Stimulated activated CD4-positive, alpha-beta T cell treated with anti-CD3 and anti-CD28 coated beads, Interleukin-12 subunit alpha, Interleukin-12 subunit beta, amount 100 ng/mL, for 24 hours (primary cell): ENCODE measurements around the gene STX8.
"Not testable (repeated sequence)": the region's sequence is repeated elsewhere in the genome, so short reads cannot be mapped to it uniquely, and the experiment has no call there.

ENCODE experiments used
- DNase-seq, 2 experiments: peaks; one replicate each; pipeline ENCODE4 v3.0.0-alpha.2; 2020; ENCODE audit warnings: low read depth in 2 of 2

The STX8 gene

GRCh38 chr17:9402590-9403199 is 172.9 kb downstream of the STX8 start:
- peak in 1 of 2 experiments; percentile 35 for DNase-seq

GRCh38 chr17:9401434-9401833 is 174.2 kb downstream of the STX8 start:
- no peak for DNase-seq

- peak in 1 of 2 experiments; percentile 1 for DNase-seq
These were observed 186.5 kb downstream of the STX8 start for GRCh38 chr17:9389111-9389527.

- DNase-seq: no peak
These were observed 189.2 kb downstream of the STX8 start for GRCh38 chr17:9386401-9386800.

GRCh38 chr17:9383826-9384225 is 191.8 kb downstream of the STX8 start:
- DNase-seq: no peak

- no peak for DNase-seq
These were observed 193.0 kb downstream of the STX8 start for GRCh38 chr17:9382626-9383025.

- DNase-seq: no peak
These were observed 194.6 kb downstream of the STX8 start for GRCh38 chr17:9381068-9381467.

GRCh38 chr17:9380361-9380760 is 195.3 kb downstream of the STX8 start:
- DNase-seq: no peak

- DNase-seq: not testable (repeated sequence)
These were observed 199.4 kb downstream of the STX8 start for GRCh38 chr17:9376177-9376576.

- no peak for DNase-seq
These were observed 204.6 kb downstream of the STX8 start for GRCh38 chr17:9371019-9371418.

- no peak for DNase-seq
These were observed 205.2 kb downstream of the STX8 start for GRCh38 chr17:9370467-9370866.

- no peak for DNase-seq
These were observed 207.0 kb downstream of the STX8 start for GRCh38 chr17:9368631-9369030.

GRCh38 chr17:9367156-9367555 is 208.5 kb downstream of the STX8 start:
- no peak for DNase-seq

GRCh38 chr17:9364837-9365430 is 210.7 kb downstream of the STX8 start:
- DNase-seq: no peak

GRCh38 chr17:9363440-9364350 is 211.9 kb downstream of the STX8 start:
- no peak for DNase-seq

- DNase-seq: no peak
These were observed 214.2 kb downstream of the STX8 start for GRCh38 chr17:9361188-9361955.

GRCh38 chr17:9360677-9361081 is 214.9 kb downstream of the STX8 start:
- DNase-seq: no peak

GRCh38 chr17:9356488-9356911 is 219.1 kb downstream of the STX8 start:
- DNase-seq: no peak

GRCh38 chr17:9355846-9356245 is 219.8 kb downstream of the STX8 start:
- no peak for DNase-seq

- DNase-seq: not testable (repeated sequence)
These were observed 220.4 kb downstream of the STX8 start for GRCh38 chr17:9355231-9355630.

GRCh38 chr17:9350080-9350479 is 225.5 kb downstream of the STX8 start:
- no peak for DNase-seq
